ENCODE results near the gene NUP205.
"Not testable (repeated sequence)": the region's sequence is repeated elsewhere in the genome, so short reads cannot be mapped to it uniquely, and the experiment has no call there.

Gene NUP205

GRCh38 chr7:135665042-135665441 is 107.3 kb downstream of the NUP205 start:
- DNase-seq (ENCODE audit: low read depth in 4 of 4, low spot score in 1 of 4), result no peak

- DNase-seq (ENCODE audit: low read depth in 4 of 4, low spot score in 1 of 4), result no peak
These were observed 108.4 kb downstream of the NUP205 start for GRCh38 chr7:135666156-135666555.

- no peak for DNase-seq (ENCODE audit: low read depth in 4 of 4, low spot score in 1 of 4)
These were observed 109.1 kb downstream of the NUP205 start for GRCh38 chr7:135666846-135667245.

- not testable (repeated sequence) for DNase-seq (ENCODE audit: low read depth in 4 of 4, low spot score in 1 of 4)
These were observed 109.9 kb downstream of the NUP205 start for GRCh38 chr7:135667626-135668025.

- DNase-seq (ENCODE audit: low read depth in 4 of 4, low spot score in 1 of 4), result not testable (repeated sequence)
These were observed 111.2 kb downstream of the NUP205 start for GRCh38 chr7:135668852-135669395.

GRCh38 chr7:135669774-135670173 is 112.1 kb downstream of the NUP205 start:
- DNase-seq (ENCODE audit: low read depth in 4 of 4, low spot score in 1 of 4), result no peak

- DNase-seq (ENCODE audit: low read depth in 4 of 4, low spot score in 1 of 4), result no peak
These were observed 112.5 kb downstream of the NUP205 start for GRCh38 chr7:135670179-135670578.

GRCh38 chr7:135672560-135673359 is 115.0 kb downstream of the NUP205 start:
- no peak for DNase-seq (ENCODE audit: low read depth in 4 of 4, low spot score in 1 of 4)

- DNase-seq (ENCODE audit: low read depth in 4 of 4, low spot score in 1 of 4), result no peak
These were observed 115.6 kb downstream of the NUP205 start for GRCh38 chr7:135673360-135673706.

GRCh38 chr7:135678612-135679575 is 121.2 kb downstream of the NUP205 start:
- DNase-seq (ENCODE audit: low read depth in 4 of 4, low spot score in 1 of 4), result no peak

- DNase-seq (ENCODE audit: low read depth in 4 of 4, low spot score in 1 of 4), result no peak
These were observed 124.0 kb downstream of the NUP205 start for GRCh38 chr7:135681762-135682161.

GRCh38 chr7:135682191-135682590 is 124.5 kb downstream of the NUP205 start:
- no peak for DNase-seq (ENCODE audit: low read depth in 4 of 4, low spot score in 1 of 4)

GRCh38 chr7:135683609-135684008 is 125.9 kb downstream of the NUP205 start:
- DNase-seq (ENCODE audit: low read depth in 4 of 4, low spot score in 1 of 4), result no peak

- DNase-seq (ENCODE audit: low read depth in 4 of 4, low spot score in 1 of 4), result no peak
These were observed 126.4 kb downstream of the NUP205 start for GRCh38 chr7:135684136-135684535.

- DNase-seq (ENCODE audit: low read depth in 4 of 4, low spot score in 1 of 4), result no peak
These were observed 127.0 kb downstream of the NUP205 start for GRCh38 chr7:135684699-135685098.

GRCh38 chr7:135685306-135686084 is 127.8 kb downstream of the NUP205 start:
- no peak for DNase-seq (ENCODE audit: low read depth in 4 of 4, low spot score in 1 of 4)

- DNase-seq (ENCODE audit: low read depth in 4 of 4, low spot score in 1 of 4), result no peak
These were observed 129.7 kb downstream of the NUP205 start for GRCh38 chr7:135687466-135687865.

GRCh38 chr7:135690566-135690965 is 132.8 kb downstream of the NUP205 start:
- DNase-seq (ENCODE audit: low read depth in 4 of 4, low spot score in 1 of 4), result no peak

GRCh38 chr7:135692055-135692454 is 134.3 kb downstream of the NUP205 start:
- DNase-seq (ENCODE audit: low read depth in 4 of 4, low spot score in 1 of 4), result no peak

GRCh38 chr7:135692606-135693005 is 134.9 kb downstream of the NUP205 start:
- DNase-seq (ENCODE audit: low read depth in 4 of 4, low spot score in 1 of 4), result not testable (repeated sequence)

- DNase-seq (ENCODE audit: low read depth in 4 of 4, low spot score in 1 of 4), result no peak
These were observed 135.8 kb downstream of the NUP205 start for GRCh38 chr7:135693558-135693957.

Measured in stimulated activated CD4-positive, alpha-beta T cell treated with anti-CD3 and anti-CD28 coated beads, Interleukin-1b, Interleukin-23, amount 100 ng/mL, for 24 hours (primary cell).